Pancreas (tissue), 10 donors: Measurements from ENCODE around the gene TREML1. TPM values are rescaled to one million over a fixed set of nuclear protein-coding genes. Genes with fewer than 3 reads are reported as not detected.
A peak's percentile ranks its signal among the peaks of the same experiment; 100 is the strongest.

ENCODE experiments used
- ATAC-seq, 4 donors: fragments of 200-7000 bp; cut with Tn5 transposase; one replicate each; pipeline versions ENCODE4 v1.8.0 to v1.9.1; 2020; ENCODE audit warnings: mild to moderate bottlenecking in 4 of 4, moderate library complexity in 4 of 4
- DNase-seq, 6 donors: peaks; one replicate each; pipeline ENCODE4 v3.0.0-alpha.2; 2020
- FAIRE-seq: peaks from 2 replicates; lab custom pipeline; 2012; peaks lifted over from hg19 to GRCh38; lab: Jason Lieb, UNC
- H3K27ac ChIP-seq, 4 donors: fragments of 200-600 bp; sonication (generic); 1 replicate in 3 of 4; 2 replicates in 1 of 4; pipeline versions ENCODE4 v1.5.0 to v1.8.0; 2020
- H3K27me3 ChIP-seq, 4 donors: fragments of 200-600 bp; one replicate each; pipeline ENCODE4 v1.8.0; 2021
- H3K36me3 ChIP-seq, 3 donors: fragments of 200-600 bp; sonication (generic) in 1 of 3; one replicate each; pipeline versions ENCODE4 v1.5.0 to v1.8.0; 2020 to 2021
- H3K4me1 ChIP-seq, 3 donors: fragments of 200-600 bp; one replicate each; pipeline ENCODE4 v1.8.0; 2021
- H3K4me3 ChIP-seq, 4 donors: fragments of 200-600 bp; sonication (generic) in 2 of 4; one replicate each; pipeline versions ENCODE4 v1.5.0 to v1.8.0; 2020 to 2021
- H3K9me3 ChIP-seq, 4 donors: fragments of 200-600 bp; one replicate each; pipeline ENCODE4 v1.8.0; 2021
- WGBS, 2 donors: extraction: QIAGEN DNeasy Blood & Tissue Kit; methylation state at CpG; one replicate each; pipeline ENCODE4 v1.1.7; 2013; 5-methylcytosine and 5-hydroxymethylcytosine counted together
- intact Hi-C, 3 donors: fragments of 100-400 bp; cut with DNase I; formaldehyde crosslinking; loops; one replicate each; pipeline versions ENCODE4 v1.11.1 to v1.14.2; 2022
- polyA plus RNA-seq, 2 donors: library from polyadenylated mRNA; stranded (reverse); fragments of 200-250 nt; gene quantifications; one replicate each; pipeline ENCODE4 v1.2.3, GENCODE V29; 2013
- total RNA-seq, 6 donors: library from RNA; stranded (reverse); fragmentation: NEBNext Ultra II Directional in 4 of 6; extraction: Animal tissue kit (Norgen Biotek cat#: 25700) in 4 of 6; gene quantifications; one replicate each; pipeline versions ENCODE4 v1.2.1 to v1.2.4, GENCODE V29; 2021 to 2023
- TF ChIP-seq, protein P1 (sequence below), 4 donors: fragments of 200-600 bp; sonication (generic) in 3 of 4; IDR thresholded peaks; one replicate each; pipeline versions ENCODE4 v1.5.0 to v1.8.0; 2021; ENCODE audit warnings: antibody characterized with exemption in 4 of 4
- donor health status: healthy with polysubstance abuse.
- donor health status: DM: no; HTN: no; CAD: no; lungs with moderate emphysema.
- donor health status: DM: no; HTN: no; CAD: no.
- donor health status: control.
- donor health status: control.
- donor health status: Bipolar disorder and iron deficiency.
- donor health status: DM: yes; HTN: yes; CAD: no.
- donor health status: DM: no; HTN: no; CAD: no.
- donor health status: DM: no; HTN: no; CAD: no.
- donor health status: DM: yes; HTN: yes; CAD: no.

Gene TREML1
- total and polyA plus RNA-seq, 8 donors, result 0.19 to 0.84 (median 0.28) TPM; not detected in 4

GRCh38 chr6:41186031-41186562 lies 31.9 kb upstream of the TREML1 start:
- Histone ChIP-seq H3K27me3 (no peaks in the 10 kb centered on the region), H3K9me3 (no peaks in the 10 kb centered on the region), H3K36me3 (no peaks in the 10 kb centered on the region), H3K27ac (no peak overlapping the region), H3K4me1 (no peaks in the 10 kb centered on the region), H3K4me3 (no peak overlapping the region)
- TF ChIP-seq, protein P1, sequence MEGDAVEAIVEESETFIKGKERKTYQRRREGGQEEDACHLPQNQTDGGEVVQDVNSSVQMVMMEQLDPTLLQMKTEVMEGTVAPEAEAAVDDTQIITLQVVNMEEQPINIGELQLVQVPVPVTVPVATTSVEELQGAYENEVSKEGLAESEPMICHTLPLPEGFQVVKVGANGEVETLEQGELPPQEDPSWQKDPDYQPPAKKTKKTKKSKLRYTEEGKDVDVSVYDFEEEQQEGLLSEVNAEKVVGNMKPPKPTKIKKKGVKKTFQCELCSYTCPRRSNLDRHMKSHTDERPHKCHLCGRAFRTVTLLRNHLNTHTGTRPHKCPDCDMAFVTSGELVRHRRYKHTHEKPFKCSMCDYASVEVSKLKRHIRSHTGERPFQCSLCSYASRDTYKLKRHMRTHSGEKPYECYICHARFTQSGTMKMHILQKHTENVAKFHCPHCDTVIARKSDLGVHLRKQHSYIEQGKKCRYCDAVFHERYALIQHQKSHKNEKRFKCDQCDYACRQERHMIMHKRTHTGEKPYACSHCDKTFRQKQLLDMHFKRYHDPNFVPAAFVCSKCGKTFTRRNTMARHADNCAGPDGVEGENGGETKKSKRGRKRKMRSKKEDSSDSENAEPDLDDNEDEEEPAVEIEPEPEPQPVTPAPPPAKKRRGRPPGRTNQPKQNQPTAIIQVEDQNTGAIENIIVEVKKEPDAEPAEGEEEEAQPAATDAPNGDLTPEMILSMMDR (IDR thresholded peaks at IDR 0.05), result no peak
- WGBS, 2 donors, result 58 to 77% methylated on average over 10 of the region's 10 CpGs
- FAIRE-seq, result no peak
- DNase-seq, result no peak
- intact Hi-C loops, result no loop called here
- peak in 2 of 4 donors; percentile 12 to 13 for ATAC-seq

GRCh38 chr6:41184761-41185160 lies 30.6 kb upstream of the TREML1 start:
- H3K36me3 ChIP-seq, result no peaks in the 10 kb centered on the region
- intact Hi-C loops, result no loop called here
- FAIRE-seq, result no peak
- DNase-seq, result no peak
- no peak overlapping the region for H3K4me3 ChIP-seq
- WGBS, 2 donors, result 72 to 79% methylated on average over 7 of the region's 7 CpGs
- H3K4me1 ChIP-seq, result no peaks in the 10 kb centered on the region
- no peak overlapping the region for H3K27ac ChIP-seq
- H3K27me3 ChIP-seq, result no peaks in the 10 kb centered on the region
- TF ChIP-seq, protein P1 (IDR thresholded peaks at IDR 0.05), result no peak
- no peak for ATAC-seq
- H3K9me3 ChIP-seq, result no peaks in the 10 kb centered on the region

DNA sequence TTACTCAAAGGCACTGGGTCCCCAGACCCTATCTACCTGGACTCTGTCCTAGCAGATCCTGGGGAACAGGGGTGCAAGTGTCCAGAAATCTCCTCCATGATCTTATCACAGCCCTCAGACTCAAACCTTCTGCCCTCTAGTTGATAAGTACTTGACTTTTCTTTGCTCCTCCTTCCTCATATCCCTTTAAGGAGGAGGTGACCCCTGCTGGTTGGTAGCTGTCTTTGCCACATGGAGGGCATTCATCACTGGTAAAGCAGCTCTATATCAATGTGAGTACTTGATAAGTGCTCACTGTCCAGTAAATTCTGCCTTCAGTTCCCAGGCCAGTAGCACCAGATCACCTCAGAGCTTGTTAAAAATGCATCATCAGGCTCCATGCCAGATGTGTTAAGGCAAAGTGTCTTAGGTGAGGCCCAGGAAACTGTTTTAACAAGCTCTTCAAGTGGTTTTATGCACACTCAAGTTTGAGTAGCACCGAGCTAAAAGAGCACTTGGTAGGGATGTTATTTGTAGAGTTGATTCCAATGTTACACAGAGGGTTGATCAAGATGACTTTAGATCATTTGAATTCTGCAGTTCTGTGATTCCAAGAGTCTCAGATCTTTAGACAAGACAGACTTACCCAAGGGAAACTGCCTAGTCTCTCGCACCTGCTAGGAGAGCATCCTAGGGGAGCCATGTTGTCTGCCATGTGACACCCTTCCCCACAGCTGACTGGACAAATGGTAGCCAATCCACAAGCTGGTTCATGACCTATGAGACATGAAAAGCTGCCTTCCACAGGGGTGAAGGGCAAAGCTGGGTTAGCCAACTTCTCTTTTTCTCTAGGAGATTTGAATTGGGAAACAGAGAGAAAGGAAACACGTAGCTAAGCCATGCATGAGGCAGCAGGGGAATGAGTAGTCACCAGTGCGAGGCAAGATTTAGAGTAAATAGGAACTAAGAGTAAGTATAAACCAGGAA lies 28.2 kb upstream of the TREML1 start:
- Histone ChIP-seq H3K4me3 (no peak overlapping the region), H3K27me3 (no peaks in the 10 kb centered on the region), H3K36me3 (no peaks in the 10 kb centered on the region), H3K9me3 (no peaks in the 10 kb centered on the region), H3K27ac (peak overlapping the region in 1 of 4 donors; percentile 42), H3K4me1 (no peaks in the 10 kb centered on the region)
- TF ChIP-seq, protein P1 (IDR thresholded peaks at IDR 0.05), result peak in 3 of 4 donors; percentile 23 to 40 (median 36)
- 68 to 76% methylated on average over 4 of the region's 4 CpGs for WGBS, 2 donors
- intact Hi-C loops, result no loop called here
- FAIRE-seq (no peak), DNase-seq (peak in 2 of 6 donors; percentile 22 to 30), ATAC-seq (peak in 3 of 4 donors; percentile 80 to 89 (median 87))

GRCh38 chr6:41181566-41181965 lies 27.4 kb upstream of the TREML1 start:
- Histone ChIP-seq H3K4me3 (no peak overlapping the region), H3K27me3 (no peaks in the 10 kb centered on the region), H3K9me3 (no peaks in the 10 kb centered on the region), H3K4me1 (no peaks in the 10 kb centered on the region), H3K36me3 (no peaks in the 10 kb centered on the region), H3K27ac (no peak overlapping the region)
- TF ChIP-seq, protein P1 (IDR thresholded peaks at IDR 0.05), result no peak
- DNase-seq (no peak), FAIRE-seq (no peak), ATAC-seq (no peak)
- intact Hi-C loops, result no loop called here
- WGBS, 2 donors, result 56 to 86% methylated on average over 1 of the region's 1 CpG
